ENCODE data around the gene GSTA4.

DNA sequence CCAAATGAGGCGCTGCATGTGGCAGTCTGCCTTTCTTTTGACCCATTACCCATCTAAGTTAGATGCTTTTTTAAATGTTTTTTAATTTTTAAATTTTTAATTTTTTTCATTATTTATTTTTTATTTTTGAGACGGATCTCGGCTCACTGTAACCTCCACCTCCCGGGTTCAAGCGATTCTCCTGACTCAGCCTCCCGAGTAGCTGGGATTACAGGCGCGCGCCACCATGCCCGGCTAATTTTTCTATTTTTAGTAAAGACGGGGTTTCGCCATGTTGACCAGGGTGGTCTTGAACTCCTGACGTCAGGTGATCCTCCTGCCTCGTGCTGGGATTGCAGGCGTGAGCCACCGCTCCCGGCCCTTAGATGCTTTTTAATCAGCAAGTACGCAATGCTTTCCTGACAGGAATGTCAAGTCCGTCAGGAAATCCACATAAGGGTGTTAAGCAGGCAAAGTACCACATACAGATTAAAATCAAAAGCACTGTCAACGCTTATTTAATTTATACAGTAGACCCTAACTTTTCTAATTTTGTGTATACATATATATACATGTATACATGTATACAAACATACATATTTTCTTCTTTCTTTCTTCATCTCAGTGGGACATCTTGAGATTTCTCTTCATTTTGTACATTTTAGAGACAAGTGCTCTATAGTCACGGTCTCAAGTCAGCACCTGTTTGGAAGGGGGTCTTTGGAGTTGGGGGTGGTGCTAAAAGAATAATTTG, 995 bp upstream of the GSTA4 start:
- TF ChIP-seq EP300 (IDR thresholded peaks at IDR 0.05), result no peak
- TF ChIP-seq, protein P1, sequence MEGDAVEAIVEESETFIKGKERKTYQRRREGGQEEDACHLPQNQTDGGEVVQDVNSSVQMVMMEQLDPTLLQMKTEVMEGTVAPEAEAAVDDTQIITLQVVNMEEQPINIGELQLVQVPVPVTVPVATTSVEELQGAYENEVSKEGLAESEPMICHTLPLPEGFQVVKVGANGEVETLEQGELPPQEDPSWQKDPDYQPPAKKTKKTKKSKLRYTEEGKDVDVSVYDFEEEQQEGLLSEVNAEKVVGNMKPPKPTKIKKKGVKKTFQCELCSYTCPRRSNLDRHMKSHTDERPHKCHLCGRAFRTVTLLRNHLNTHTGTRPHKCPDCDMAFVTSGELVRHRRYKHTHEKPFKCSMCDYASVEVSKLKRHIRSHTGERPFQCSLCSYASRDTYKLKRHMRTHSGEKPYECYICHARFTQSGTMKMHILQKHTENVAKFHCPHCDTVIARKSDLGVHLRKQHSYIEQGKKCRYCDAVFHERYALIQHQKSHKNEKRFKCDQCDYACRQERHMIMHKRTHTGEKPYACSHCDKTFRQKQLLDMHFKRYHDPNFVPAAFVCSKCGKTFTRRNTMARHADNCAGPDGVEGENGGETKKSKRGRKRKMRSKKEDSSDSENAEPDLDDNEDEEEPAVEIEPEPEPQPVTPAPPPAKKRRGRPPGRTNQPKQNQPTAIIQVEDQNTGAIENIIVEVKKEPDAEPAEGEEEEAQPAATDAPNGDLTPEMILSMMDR (IDR thresholded peaks at IDR 0.05), result no peak
- TF ChIP-seq POLR2AphosphoS5 (IDR thresholded peaks at IDR 0.05), result no peak
- TF ChIP-seq POLR2A (IDR thresholded peaks at IDR 0.05), result no peak
